Stimulated activated CD8-positive, alpha-beta memory T cell treated with anti-CD3 and anti-CD28 coated beads, Interleukin-15, amount 100 ng/mL, for 4 hours (primary cell): Measurements from ENCODE around the gene ELAC1.
"Not testable (repeated sequence)": the region's sequence is repeated elsewhere in the genome, so short reads cannot be mapped to it uniquely, and the experiment has no call there.

ENCODE experiments used
- DNase-seq, 2 donors: peaks; one replicate each; pipeline ENCODE4 v3.0.0-alpha.2; 2020; ENCODE audit warnings: low read depth in 2 of 2

The ELAC1 gene, protein sequence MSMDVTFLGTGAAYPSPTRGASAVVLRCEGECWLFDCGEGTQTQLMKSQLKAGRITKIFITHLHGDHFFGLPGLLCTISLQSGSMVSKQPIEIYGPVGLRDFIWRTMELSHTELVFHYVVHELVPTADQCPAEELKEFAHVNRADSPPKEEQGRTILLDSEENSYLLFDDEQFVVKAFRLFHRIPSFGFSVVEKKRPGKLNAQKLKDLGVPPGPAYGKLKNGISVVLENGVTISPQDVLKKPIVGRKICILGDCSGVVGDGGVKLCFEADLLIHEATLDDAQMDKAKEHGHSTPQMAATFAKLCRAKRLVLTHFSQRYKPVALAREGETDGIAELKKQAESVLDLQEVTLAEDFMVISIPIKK

DNA sequence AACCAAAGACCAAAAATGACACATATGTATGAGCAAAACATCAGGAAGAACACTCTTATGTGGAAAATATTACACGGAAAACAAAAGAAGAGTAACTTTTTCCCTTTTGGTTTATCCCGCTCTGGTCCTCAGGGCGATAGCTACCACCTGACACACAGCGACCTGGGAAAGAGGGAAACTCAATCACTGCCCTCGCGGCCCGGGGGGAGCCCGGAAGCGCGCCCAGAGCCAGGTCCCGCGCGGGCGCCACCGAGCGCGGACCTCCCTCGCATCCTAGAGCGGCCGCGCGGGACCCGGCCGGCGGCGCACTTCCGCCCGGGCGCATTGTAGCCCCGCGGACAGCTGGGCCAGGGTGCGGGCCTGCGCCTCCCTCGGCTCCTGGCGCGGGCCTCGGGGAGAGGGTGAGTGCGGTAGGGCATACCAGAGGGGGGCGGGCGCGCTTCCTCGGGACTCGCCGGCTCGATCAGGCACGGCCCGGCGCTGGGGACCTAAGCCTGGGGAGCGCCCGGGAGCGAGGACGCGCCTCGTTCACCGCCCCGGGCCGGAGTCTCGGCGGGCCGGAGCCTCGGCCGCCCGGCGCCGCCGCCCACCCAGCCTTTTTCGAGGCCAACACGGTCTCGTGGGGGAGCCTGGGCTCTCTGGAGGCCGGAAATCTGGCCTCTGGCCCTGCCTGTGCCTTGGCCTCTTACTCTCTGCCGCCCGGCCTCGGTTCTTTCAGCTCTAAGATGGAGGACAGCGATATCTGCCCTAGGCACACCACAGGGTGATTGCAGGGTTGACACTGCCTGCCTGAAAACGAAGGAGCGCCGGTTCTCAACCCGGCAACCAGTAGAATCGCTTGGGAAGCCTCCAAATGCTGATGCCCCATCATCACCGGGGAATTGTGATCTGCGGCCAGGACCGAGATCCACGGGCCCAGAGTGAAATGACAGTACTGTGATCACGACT lies at the start of gene ELAC1:
TSS of gene ELAC1 (plus strand) at position 327 of the 948 bp plus-strand sequence. CDS start 6,365 bp downstream, outside the sequence.
- DNase-seq = peak; percentile 14 to 47

DNA sequence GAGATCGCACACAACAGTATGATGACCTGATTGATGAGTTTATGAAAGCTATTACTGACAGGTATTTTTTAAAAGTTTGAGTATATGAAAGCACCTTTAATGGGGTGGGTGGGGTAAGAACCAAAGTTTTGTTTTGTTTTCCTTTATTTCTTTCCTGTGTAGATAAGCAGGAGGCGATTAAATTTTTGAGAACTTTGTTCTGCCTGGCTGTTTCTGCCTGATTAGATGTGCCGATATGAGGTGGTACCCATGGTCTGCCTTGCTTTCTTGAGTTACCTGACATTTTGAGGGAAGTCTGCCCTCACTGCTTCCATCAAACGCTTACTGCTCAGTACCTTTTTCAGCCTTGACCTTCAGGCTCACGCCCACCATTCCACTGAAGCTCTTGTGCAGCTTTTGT lies 49.7 kb upstream of the ELAC1 start:
- no peak for DNase-seq

DNA sequence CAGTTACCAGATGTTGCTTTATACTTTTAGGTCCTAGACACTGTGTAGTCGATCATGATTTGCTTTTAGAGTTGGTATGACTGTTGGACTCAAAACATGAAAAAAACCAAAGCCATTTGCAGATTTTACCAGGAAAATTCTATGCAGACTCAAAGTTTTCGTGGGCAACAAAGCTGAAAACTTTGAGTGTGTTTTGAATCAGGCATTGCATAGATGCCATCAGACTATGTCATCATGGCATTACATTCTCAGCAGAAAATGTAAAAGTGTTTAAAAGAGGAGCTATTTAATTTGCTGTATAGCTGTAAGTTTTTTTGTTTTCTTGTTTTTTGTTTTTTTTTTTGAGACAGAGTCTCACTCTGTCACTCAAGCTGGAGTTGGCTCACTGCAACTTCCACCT lies 43.5 kb upstream of the ELAC1 start:
- no peak for DNase-seq

DNA sequence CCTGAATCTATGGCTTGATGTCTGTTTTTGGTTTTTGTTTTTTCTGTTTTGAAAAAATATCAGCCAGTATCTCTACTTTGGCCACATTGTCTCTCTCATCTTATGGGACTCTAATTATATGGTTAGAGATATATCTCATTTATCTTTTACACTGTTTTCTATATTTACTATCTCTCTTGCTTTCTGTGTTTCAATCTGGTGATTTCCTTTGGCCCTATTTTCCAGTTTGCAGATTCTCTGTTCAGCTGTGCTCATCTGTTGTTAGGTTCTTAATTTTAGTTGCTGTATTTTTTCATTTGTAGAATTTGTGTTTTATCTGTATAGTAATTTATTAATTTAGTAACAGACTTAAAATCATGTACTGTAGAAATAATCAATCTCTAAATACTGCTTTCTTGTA lies 41.3 kb upstream of the ELAC1 start:
- no peak for DNase-seq

DNA sequence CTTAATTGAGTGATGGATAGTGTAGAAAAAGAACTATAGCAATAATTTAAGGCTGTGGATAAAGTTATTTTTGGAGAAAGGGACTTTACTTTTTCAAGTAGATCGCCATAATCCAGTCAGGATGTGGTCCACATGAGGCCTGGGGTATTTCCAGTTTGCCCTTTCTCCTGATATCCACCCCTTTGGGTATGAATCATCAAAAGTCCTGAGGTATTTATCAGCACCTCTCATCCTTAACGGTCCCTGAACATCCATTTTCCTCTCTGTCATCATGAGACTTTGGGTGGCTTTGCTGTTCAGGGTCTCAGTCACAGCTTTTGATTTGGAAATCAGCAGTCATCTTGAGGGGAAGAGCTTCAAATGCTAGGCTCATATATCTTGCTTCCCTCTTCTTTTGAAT lies 39.3 kb upstream of the ELAC1 start:
- no peak for DNase-seq

DNA sequence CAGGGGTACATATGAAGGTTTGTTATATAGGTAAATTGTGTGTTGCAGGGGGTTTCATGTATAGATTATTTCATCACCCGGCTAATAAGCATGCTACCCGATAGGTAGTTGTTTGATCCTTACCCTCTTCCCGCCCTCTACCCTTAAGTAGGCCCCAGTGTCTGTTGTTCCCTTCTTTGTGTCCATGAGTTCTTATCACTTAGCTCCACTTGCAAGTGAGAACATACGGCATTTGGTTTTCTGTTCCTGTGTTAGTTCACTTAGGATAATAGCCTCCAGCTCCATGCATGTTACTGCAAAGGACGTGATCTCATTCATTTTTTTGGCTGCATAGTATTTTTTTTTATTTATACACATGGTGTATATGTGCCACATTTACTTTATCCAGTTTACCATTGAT lies 34.2 kb upstream of the ELAC1 start:
- no peak for DNase-seq

DNA sequence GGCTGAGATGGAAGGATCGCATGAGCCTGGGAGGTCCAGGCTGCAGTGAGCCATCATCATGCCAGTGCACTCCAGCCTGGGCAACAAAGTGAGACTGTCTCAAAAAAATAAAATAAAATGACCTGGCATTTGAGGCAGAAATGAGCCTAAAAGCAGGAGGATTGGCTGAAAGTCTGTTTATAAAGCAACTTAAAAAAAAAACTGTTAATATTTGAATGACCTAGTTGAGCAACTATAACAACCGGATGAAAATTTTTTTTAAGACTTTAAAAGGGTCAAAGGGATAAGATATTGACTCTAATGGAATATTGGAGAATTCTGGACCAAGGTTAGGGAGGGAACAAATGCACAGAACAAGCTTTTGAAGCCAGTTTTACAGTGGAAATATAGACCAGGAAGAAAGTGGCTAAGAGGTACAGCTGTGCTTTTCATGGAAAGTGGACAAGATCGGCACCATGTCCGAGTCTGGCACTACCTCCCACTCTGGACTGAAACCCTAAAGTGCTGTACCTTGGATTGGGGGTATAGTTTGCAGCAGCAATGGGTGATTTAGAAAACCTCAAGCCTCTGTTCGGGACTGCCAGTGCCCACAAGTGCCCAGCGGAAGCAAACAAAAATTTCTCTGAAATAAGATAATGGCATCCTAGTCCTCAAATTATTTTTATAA lies 33.2 kb upstream of the ELAC1 start:
- DNase-seq = no peak

DNA sequence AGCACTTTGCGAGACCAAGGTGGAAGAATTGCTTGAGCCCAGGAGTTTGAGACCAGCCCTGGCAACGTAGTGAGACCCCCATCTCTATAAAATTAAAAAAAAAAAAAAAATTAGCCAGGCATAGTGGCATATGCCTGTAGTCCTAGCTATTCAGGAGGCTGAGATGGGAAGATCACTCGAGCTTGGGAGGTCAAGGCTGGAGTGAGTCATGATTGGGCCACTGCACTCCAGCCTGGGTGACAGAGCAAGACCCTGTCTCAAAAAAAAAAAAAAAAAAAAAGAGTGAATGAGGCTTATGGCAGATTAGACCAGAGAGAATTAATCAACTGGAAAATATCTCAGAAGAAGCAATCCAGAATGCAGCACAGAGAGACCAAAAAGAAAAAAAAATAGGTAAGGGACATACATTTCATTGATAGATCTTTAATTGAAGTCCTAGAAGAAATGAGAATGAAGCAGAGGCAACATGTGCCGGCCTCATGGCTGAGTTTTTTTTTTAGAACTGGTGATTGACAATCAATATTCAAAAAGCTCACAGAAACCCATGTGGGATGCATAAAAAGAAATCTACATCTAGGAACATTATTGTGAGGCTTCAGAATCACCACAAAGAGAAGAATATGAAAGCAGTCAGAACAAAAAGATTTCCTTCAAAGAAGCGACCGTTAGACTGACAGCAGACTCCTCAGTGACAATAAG lies 32.2 kb upstream of the ELAC1 start:
- DNase-seq = no peak

DNA sequence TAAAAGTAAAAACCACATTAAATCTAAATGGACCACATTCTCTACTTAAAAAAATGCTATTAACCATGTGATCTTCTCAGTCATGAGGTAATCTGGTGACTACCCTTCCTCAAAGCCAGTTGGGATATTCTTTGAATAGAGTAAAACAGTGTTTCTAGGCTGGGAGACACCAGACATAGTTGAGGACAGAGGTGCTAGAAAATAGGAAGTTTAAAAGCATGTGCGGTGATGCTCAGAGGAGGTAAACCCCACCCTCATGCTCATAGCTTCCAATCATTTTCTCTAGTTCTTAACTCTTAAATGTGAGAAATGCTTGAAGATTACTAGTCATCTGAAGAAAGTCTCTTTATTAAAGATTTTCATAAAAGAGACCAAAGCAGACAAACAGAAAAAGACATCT lies 30.7 kb upstream of the ELAC1 start:
- no peak for DNase-seq

DNA sequence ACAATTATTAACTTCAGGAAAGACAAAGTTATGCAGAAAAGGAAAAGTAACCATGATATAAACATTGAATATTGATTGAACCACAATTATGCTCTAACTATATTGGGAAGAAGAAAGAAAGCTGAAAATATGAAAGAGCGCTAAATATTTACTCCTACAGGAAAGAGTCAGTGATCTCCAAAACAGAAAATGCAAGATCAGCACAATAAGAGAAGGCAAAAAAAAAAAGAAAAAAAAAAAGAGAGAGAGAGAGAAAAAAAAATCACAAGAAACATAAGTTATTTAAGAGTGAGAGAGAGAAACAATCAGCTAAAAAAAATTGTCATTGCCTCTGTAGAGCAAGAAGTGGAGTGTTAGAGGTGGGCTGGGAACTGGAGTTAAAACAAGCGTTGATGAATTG lies 28.9 kb upstream of the ELAC1 start:
- DNase-seq = no peak

DNA sequence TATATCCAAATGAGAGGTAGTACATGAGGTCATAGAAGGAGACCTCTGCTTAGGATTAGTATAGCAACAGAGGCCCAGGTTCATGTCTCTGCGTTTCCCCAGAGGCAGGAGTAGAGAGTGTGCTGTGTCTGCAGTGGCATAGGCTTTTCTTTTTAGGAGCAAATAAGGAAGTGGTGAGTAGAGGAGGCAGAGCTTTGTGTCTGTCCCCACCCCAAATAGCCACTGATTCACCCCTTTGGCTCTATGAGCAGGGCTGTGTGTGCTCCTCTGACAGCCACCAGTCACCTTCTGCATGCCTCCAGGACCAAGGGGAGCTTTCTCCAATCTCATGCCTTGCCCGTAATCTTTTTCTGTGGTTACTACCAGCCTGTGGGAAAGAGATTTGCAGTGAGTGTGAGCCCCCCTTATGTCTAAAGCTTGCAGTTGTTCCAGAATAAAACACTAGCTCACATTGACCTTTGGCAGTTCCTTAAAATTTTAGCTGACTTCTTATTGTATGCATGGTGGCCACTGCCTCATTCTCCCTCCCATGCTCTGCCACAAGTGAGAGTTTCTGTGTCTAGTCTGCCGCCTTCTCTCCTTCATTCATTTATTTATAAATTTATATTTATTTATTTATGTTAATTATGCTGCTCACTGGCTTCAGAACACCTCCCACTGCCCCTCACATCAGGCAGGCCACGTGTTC lies 23.5 kb upstream of the ELAC1 start:
- no peak for DNase-seq

DNA sequence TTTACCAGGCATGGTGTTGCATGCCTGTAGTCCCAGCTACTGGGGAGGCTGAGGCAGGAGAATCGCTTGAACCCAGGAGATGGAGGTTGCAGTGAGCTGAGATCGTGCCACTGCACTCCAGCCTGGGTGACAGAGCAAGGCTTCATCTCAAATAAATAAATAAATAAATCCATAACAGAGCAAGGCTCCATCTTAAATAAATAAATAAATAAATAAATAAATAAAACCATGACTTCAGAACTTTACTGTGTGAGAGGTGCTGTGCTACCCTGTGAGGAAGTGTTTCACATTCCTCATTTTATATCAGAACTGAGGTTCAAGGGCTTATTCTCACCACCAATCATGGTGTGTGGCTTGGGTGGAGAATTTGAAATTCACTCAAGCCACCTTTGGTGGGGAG lies 21.9 kb upstream of the ELAC1 start:
- not testable (repeated sequence) for DNase-seq

DNA sequence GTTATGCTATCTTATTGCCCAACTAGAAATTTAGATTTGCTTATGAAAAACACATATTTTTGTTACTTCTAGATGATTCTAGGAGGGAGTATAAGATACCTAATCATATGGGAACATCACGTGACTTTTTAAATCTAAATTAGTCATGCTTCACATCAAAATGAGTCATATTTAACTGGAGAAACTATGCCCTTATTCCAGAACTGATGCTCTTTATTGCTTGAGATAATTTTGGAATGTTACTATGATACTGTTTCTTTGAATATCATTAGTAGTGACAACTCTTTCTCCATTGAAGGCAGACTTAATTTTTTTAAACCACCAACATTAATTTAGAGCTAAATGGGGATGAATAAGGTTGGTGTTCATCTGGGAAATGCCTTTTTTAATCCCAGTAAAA lies 19.9 kb upstream of the ELAC1 start:
- DNase-seq = no peak

DNA sequence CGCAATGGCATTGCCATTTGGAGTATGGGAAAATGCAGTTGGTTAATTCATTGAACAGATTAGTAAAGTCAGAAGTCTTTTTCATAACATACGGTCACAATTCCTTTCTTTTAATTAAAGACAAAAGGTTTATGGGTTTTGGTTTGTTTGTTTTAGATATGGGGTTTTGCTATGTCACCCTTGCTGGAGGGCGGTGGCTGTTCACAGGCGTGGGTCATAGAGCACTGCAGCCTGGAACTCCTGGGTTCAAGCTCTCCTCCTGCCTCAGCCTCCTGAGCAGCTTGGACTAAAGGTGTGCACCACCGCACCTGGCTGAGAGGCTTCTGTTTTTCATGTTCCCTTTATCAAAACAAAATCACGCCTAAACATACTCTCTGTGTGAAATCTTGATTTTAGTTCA lies 18.7 kb upstream of the ELAC1 start:
- no peak for DNase-seq

DNA sequence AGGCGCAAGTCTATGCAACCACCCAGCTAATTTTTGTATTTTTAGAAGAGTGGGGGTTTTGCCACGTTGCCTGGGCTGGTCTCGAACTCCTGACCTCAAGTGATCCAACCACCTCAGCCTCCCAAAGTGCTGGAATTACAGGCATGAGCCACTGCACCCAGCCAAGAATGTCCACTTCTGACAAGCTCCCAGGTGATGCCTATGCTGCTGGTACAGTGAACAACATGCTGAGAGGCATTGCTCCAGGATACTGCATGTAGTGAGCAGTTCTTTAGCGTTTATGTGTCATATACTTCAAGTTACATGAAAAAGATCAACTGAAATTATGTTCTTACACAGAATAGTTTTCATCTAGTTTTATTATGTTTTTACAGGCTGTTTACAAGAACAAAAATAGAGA lies 17.2 kb upstream of the ELAC1 start:
- DNase-seq = no peak

DNA sequence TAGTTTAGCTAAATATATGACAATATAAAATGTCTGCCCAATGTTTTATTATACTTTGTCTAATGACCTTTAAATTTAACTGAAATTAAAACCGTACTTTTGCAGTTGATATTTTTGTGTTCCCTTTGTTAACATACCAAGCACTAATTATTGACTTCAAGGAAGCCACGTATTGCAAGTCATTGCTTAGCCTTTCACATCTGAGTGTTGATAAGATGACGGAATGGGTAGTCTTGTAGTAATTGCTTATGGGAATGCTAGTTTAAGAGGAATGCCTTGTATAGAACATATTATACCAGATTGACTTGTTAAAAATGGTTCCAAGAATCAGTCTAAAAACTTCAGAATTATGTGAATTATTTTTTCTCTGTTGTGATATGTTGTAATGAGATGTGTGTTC lies 14.0 kb upstream of the ELAC1 start:
- DNase-seq = no peak

DNA sequence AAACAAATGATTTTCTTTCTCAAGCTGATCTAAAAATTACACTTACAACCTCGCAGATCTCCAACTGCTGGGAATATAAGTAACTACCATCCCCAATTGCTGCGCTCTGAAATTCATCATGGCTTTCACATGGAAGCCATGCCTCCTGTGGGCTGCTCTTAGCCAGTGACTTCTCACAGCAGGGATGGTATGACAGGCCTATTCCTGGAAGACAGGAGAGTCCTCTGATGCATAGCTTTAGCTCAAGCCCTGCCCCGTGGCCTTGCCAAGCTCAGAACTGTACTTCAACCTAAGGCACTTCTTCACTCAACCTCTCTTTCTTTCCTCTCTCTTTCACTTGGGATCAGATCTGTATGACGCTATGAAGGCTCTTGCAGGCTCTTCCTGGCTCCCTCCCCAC lies 12.6 kb upstream of the ELAC1 start:
- DNase-seq = no peak

DNA sequence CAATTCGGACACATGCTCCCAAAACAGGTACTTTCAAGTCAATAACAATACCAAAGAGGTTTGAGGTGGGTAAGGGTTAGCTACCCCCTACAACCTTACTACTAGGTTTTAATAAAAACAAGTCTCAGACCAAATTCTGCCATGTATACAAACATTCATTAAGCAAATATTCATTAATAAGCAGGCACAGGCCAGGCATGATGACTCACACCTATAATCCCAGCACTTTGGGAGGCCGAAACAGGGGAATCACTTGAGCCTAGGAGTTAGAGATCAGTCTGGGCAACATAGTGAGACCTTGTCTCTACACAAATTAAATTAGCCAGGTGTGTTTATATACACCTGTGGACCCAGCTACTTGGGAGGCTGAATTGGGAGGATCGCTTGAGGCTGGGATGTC lies 11.7 kb upstream of the ELAC1 start:
- no peak for DNase-seq

DNA sequence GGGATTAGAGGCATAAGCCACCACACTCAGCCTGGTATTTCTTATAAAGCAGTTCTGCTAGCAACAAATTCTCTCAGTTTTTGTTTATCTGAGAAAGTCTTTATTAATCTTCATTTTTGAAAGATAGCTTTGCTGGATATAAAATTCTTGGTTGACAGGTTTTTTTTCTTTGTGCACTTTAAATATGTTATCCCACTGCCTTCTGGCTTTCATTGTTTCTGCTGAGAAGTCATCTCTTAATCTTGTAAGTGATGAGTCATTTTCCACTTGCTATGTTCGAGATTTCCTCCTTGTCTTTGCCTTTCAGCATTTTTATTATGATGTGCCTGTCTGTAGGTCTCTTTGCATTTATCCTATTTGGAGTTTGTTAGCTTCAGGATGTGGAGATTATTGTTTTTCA lies 5.9 kb upstream of the ELAC1 start:
- DNase-seq = no peak

DNA sequence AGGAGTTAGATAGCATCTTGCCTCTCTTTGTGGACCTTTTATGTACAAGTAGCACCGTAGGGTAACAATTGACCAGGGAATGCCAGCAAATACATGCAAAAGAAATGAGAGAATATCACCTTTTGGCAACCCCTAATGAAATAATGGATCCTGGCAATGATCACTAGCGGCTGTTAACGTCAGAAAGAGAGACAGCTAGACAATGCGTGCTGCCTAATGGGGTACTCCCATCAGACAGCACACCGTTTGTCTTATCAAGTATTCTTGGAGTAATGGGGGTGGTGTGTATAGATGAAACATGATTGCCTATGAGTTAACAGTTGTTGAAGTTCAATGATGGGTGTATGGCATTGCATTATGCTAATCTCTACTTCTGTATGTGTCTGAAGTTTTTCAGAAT lies 1.6 kb downstream of the ELAC1 start:
- DNase-seq = no peak

DNA sequence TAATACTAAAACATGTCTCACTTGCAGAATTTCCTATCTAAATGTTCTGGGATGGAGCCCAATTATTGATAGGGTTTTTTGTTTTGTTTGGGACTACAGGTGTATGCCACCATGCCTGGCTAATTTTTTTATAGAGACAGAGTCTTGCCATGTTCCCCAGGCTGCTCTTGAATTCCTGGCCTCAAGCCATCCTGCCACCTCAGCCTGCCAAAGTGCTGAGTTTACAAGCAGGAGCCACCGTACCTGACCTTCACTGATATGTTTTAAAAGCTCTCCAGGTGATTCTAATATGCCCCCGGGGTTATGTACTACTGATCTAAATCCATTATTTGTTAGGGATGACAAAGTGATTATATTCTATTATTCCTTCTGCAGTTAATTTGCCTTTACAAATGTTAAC lies 2.2 kb downstream of the ELAC1 start:
- DNase-seq = no peak
